Keratinocyte (primary cell): Measurements from ENCODE around the gene DDT. TPM values are rescaled to one million over a fixed set of nuclear protein-coding genes. Genes with fewer than 3 reads are reported as not detected.

ENCODE experiments used
- DNase-seq: peaks from one replicate; pipeline ENCODE4 v3.0.0-alpha.2; 2011; ENCODE audit warnings: low read depth, missing footprints, low spot score
- FAIRE-seq: peaks from 2 replicates; lab custom pipeline; 2011; peaks lifted over from hg19 to GRCh38; lab: Jason Lieb, UNC
- H2AFZ ChIP-seq: 2 replicates; pipeline ENCODE4 v1.6.0; 2012; ENCODE audit warnings: low read length, control low read depth, inconsistent platforms; ENCODE audit not compliant: control insufficient read depth
- H3K27ac ChIP-seq: 2 replicates; pipeline ENCODE4 v1.5.1; 2011; ENCODE audit warnings: low read length; ENCODE audit not compliant: control insufficient read depth, insufficient read depth
- H3K27me3 ChIP-seq: 3 replicates; pipeline ENCODE4 v1.6.0; 2011; ENCODE audit warnings: low read length; ENCODE audit not compliant: control insufficient read depth, insufficient read depth; ENCODE audit errors: extremely low read depth
- H3K36me3 ChIP-seq, 2 experiments: 2 replicates in 1 of 2; 3 replicates in 1 of 2; pipeline ENCODE4 v1.5.1; 2011; ENCODE audit warnings: low read length in 2 of 2, mild to moderate bottlenecking in 1 of 2; ENCODE audit not compliant: control insufficient read depth in 2 of 2, insufficient read depth in 2 of 2; ENCODE audit errors: extremely low read depth in 1 of 2
- H3K4me1 ChIP-seq: 3 replicates; pipeline ENCODE4 v1.5.1; 2011; ENCODE audit warnings: low read length; ENCODE audit not compliant: control insufficient read depth, insufficient read depth; ENCODE audit errors: extremely low read depth
- H3K4me2 ChIP-seq: 3 replicates; pipeline ENCODE4 v1.6.0; 2011; ENCODE audit warnings: low read depth, low read length; ENCODE audit not compliant: control insufficient read depth, insufficient read depth; ENCODE audit errors: extremely low read depth
- H3K4me3 ChIP-seq, 3 experiments: fragments of 200-600 bp in 1 of 3; sonication (generic) in 1 of 3; 2 replicates in 2 of 3; 3 replicates in 1 of 3; pipeline ENCODE4 v1.5.1; 2011 to 2016; ENCODE audit warnings: low read length in 3 of 3, mild to moderate bottlenecking in 3 of 3, control low read depth in 2 of 3, inconsistent platforms in 1 of 3, low read depth in 1 of 3, mixed read lengths in 1 of 3, mixed run types in 1 of 3, moderate library complexity in 1 of 3; ENCODE audit not compliant: control insufficient read depth in 2 of 3, insufficient read depth in 2 of 3; ENCODE audit errors: extremely low read depth in 1 of 3
- H3K79me2 ChIP-seq: 2 replicates; pipeline ENCODE4 v1.6.0; 2012; ENCODE audit warnings: low read length; ENCODE audit not compliant: control insufficient read depth, insufficient read depth
- H3K9ac ChIP-seq: 3 replicates; pipeline ENCODE4 v1.6.0; 2011; ENCODE audit warnings: low read length; ENCODE audit not compliant: control insufficient read depth, insufficient read depth; ENCODE audit errors: extremely low read depth
- H3K9me1 ChIP-seq: 3 replicates; pipeline ENCODE4 v1.6.0; 2011; ENCODE audit warnings: low read length; ENCODE audit not compliant: control insufficient read depth, insufficient read depth; ENCODE audit errors: extremely low read depth
- H3K9me3 ChIP-seq: 2 replicates; pipeline ENCODE4 v1.5.1; 2012; ENCODE audit warnings: low read depth, low read length; ENCODE audit not compliant: control insufficient read depth
- H4K20me1 ChIP-seq: 3 replicates; pipeline ENCODE4 v1.6.0; 2011; ENCODE audit warnings: low read length; ENCODE audit not compliant: control insufficient read depth, insufficient read depth; ENCODE audit errors: extremely low read depth
- EZH2 ChIP-seq: IDR thresholded peaks from one replicate; pipeline ENCODE4 v1.6.1; 2012; ENCODE audit warnings: inconsistent platforms, mild to moderate bottlenecking, low read length, moderate library complexity
- dilution Hi-C: fragments of 300-500 bp; cut with MboI; formaldehyde crosslinking; loops from one replicate; pipeline ENCODE4 v1.7.0; 2020; ENCODE audit warnings: low sequenced_read_pairs; ENCODE audit not compliant: extremely low pct_ligation_motif_present
- polyA plus RNA-seq, 5 experiments: library from polyadenylated mRNA; depleted of rRNA in 3 of 5; stranded (reverse) in 3 of 5; stranded (forward) in 1 of 5; unstranded in 1 of 5; fragments of >200 nt; gene quantifications; 1 replicate in 1 of 5; 2 replicates in 3 of 5; 3 replicates in 1 of 5; pipeline versions ENCODE4 v1.2.1 to v1.2.3, GENCODE V29; 2011 to 2012; ENCODE audit warnings: missing spikeins in 2 of 5, low read depth in 1 of 5, low replicate concordance in 1 of 5
- TF ChIP-seq, protein P1 (sequence below), 3 experiments: IDR thresholded peaks in 1 of 3; conservative IDR thresholded peaks in 1 of 3; optimal IDR thresholded peaks in 1 of 3; 2 replicates in 2 of 3; 3 replicates in 1 of 3; pipeline versions ENCODE3 to v1.5.1; 2011; ENCODE audit warnings: low read length in 3 of 3, mild to moderate bottlenecking in 3 of 3, moderate library complexity in 2 of 3, control low read depth in 1 of 3, inconsistent platforms in 1 of 3; ENCODE audit not compliant: insufficient read depth in 2 of 3; ENCODE audit errors: extremely low read depth in 1 of 3

DDT gene
- polyA plus RNA-seq, 1 donor (not counting 4 experiments of a cell fraction or from before 2014, with no cell fraction given): 151 TPM

- Histone ChIP-seq H3K79me2 (peaks cover 51% of the 10 kb centered on the region), H3K4me2 (peak overlapping the region; percentile 63), H3K36me3 (no peaks in the 10 kb centered on the region), H3K9me1 (no peaks in the 10 kb centered on the region), H3K9ac (peak overlapping the region; percentile 86), H3K4me1 (no peaks in the 10 kb centered on the region), H2AFZ (peak overlapping the region; percentile 93), H4K20me1 (no peaks in the 10 kb centered on the region), H3K4me3 (peak overlapping the region; percentile 94 to 99 (median 95)), H3K27ac (peak overlapping the region; percentile 83), H3K9me3 (no peaks in the 10 kb centered on the region), H3K27me3 (no peaks in the 10 kb centered on the region)
- FAIRE-seq: no peak
- DNase-seq: no peak
- TF ChIP-seq EZH2: no peak
- TF ChIP-seq, protein P1, sequence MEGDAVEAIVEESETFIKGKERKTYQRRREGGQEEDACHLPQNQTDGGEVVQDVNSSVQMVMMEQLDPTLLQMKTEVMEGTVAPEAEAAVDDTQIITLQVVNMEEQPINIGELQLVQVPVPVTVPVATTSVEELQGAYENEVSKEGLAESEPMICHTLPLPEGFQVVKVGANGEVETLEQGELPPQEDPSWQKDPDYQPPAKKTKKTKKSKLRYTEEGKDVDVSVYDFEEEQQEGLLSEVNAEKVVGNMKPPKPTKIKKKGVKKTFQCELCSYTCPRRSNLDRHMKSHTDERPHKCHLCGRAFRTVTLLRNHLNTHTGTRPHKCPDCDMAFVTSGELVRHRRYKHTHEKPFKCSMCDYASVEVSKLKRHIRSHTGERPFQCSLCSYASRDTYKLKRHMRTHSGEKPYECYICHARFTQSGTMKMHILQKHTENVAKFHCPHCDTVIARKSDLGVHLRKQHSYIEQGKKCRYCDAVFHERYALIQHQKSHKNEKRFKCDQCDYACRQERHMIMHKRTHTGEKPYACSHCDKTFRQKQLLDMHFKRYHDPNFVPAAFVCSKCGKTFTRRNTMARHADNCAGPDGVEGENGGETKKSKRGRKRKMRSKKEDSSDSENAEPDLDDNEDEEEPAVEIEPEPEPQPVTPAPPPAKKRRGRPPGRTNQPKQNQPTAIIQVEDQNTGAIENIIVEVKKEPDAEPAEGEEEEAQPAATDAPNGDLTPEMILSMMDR (optimal IDR thresholded peaks at IDR 0.05 in 1 of 3, IDR thresholded peaks at IDR 0.05 in 1 of 3, conservative IDR thresholded peaks at IDR 0.05 in 1 of 3; ENCODE audit: extremely low read depth in 1 of 3, insufficient read depth in 2 of 3, low read length in 3 of 3): no peak
- dilution Hi-C loops: no loop called here
Measured at GRCh38 chr22:24011735-24012068, 37.5 kb upstream of the DDT start.

- H3K79me2 ChIP-seq: peaks cover 37% of the 10 kb centered on the region
- DNase-seq: no peak
- no peaks in the 10 kb centered on the region for H3K9me3 ChIP-seq
- H3K27ac ChIP-seq: no peak overlapping the region
- no peaks in the 10 kb centered on the region for H3K9me1 ChIP-seq
- no peaks in the 10 kb centered on the region for H4K20me1 ChIP-seq
- H3K4me2 ChIP-seq: no peak overlapping the region
- no peak overlapping the region for H3K9ac ChIP-seq
- H2AFZ ChIP-seq: no peak overlapping the region
- no peak for TF ChIP-seq EZH2
- TF ChIP-seq, protein P1 (optimal IDR thresholded peaks at IDR 0.05 in 1 of 3, IDR thresholded peaks at IDR 0.05 in 1 of 3, conservative IDR thresholded peaks at IDR 0.05 in 1 of 3; ENCODE audit: extremely low read depth in 1 of 3, insufficient read depth in 2 of 3, low read length in 3 of 3): no peak
- dilution Hi-C loops: no loop called here
- H3K27me3 ChIP-seq: no peaks in the 10 kb centered on the region
- FAIRE-seq: no peak
- no peaks in the 10 kb centered on the region for H3K4me1 ChIP-seq
- no peaks in the 10 kb centered on the region for H3K36me3 ChIP-seq
- H3K4me3 ChIP-seq: no peak overlapping the region
Measured at GRCh38 chr22:24010018-24010391, 35.8 kb upstream of the DDT start.
